GM19467 (cell line): Measurements from ENCODE around the gene LILRB3.
"Not testable (repeated sequence)": the region's sequence is repeated elsewhere in the genome, so short reads cannot be mapped to it uniquely, and the experiment has no call there.

Source experiments
- ATAC-seq: cut with Tn5 transposase; IDR thresholded peaks from one replicate; pipeline ENCODE4 v1.9.1; 2021; ENCODE audit warnings: mild to moderate bottlenecking, moderate library complexity; ENCODE audit not compliant: unreplicated experiment

Gene LILRB3

DNA sequence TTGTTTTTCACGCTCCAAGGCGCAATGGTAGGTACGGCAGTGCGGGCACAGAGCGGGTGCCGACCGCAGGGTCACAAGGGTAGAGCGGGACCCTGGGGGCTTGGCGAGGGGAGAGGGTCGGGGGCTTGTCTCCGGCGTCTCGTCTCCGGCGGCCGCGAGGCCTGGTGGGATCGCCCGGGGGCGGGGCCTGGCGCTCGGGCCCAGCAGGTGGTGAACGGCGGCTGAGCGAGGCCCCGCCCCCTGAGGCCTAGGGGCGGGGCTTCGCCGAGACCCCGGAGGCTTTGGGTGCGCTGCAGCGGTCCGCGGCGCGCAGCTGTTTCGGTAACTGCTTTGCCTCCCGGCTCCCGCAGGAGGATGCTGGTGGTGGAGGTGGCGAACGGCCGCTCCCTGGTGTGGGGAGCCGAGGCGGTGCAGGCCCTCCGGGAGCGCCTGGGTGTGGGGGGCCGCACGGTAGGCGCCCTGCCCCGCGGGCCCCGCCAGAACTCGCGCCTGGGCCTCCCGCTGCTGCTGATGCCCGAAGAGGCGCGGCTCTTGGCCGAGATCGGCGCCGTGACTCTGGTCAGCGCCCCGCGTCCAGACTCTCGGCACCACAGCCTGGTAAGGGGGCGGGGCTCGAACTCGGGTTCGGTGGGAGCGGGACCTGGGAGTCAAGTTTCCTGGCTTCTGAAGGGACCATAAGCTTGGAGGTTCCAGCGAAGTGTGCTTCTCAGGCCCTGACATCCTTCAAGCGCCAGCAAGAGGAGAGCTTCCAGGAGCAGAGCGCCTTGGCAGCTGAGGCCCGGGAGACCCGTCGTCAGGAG, 31.6 kb downstream of the LILRB3 start, which contains the start of gene TSEN34:
TSEN34 (plus strand) TSS at position 298 of the 800 bp plus-strand sequence; CDS start at position 355, 57 bp downstream.
- ATAC-seq: peak; percentile 20

GRCh38 chr19:54190503-54191010, 32.2 kb downstream of the LILRB3 start:
- peak; percentile 47 for ATAC-seq

DNA sequence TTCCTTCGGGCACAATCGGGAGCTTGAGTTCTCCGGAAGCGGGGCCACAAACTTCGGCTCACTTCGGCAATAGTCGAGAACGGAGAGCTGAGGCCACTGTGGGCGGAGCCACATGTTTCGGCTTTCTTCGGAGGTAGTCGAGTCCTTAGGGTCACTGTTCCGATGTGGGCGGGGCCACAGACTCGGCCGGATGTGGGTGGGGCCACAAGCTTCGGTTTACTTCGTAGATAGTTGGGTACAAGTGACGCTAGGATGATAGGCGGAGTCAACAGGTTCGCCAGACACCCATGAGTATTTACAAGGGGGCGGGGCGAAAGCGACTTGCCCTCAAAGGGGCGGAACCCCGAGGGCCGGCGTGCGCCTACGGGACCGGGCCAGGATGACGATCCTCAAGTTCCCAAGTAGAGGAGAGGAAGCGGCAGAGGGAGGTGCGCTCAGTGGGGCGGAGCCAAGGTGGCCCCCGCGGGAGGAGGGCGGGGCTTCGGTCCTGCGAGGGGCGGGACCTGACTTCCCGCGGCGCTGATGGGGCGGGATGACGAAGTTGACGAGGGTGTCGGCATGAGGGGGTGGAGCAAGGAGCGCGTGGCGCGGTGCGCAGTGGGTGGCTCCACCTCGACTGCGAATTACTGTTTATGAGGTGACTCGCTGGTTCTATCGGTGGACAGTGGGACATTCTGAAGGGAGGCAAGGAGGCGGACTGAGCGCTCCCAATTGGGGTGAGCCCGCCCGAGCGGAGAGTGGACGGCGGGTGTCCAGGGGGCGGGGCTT, 32.9 kb downstream of the LILRB3 start:
- ATAC-seq: peak; percentile 43

DNA sequence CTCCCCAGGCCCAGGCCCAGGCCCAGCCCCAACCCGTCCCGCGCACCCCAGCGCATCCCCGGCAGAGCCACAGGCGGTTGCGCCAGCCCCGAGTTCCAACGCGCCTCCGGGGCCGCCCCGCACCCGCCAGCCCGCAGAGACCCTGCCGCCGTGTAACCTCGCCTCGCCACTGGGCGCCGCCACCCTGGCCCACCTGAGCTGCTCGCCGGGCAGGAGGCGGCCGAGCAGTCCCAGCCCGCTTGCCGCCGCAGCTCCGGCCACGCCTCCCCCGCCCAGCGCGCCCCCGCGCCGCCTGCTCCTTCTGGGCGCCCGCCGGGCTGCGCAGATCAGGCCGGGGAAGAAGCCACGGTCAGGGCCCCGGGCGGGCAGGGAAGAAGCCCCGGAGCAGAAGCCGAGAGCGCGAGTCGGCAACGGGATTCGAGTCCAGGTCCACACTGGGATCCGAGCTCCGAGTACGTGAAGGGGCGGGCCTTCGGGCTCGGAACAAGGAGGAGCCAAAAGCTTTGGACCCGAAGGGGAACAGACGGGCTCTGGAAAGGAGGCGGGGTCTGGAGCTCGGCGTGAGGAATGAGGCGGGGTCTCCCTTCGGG, 33.6 kb downstream of the LILRB3 start, which contains the start of gene MBOAT7:
MBOAT7 (minus strand) TSS at position 436 of the 590 bp plus-strand sequence. CDS start 1,072 bp downstream, outside the sequence.
- peak; percentile 17 for ATAC-seq

DNA sequence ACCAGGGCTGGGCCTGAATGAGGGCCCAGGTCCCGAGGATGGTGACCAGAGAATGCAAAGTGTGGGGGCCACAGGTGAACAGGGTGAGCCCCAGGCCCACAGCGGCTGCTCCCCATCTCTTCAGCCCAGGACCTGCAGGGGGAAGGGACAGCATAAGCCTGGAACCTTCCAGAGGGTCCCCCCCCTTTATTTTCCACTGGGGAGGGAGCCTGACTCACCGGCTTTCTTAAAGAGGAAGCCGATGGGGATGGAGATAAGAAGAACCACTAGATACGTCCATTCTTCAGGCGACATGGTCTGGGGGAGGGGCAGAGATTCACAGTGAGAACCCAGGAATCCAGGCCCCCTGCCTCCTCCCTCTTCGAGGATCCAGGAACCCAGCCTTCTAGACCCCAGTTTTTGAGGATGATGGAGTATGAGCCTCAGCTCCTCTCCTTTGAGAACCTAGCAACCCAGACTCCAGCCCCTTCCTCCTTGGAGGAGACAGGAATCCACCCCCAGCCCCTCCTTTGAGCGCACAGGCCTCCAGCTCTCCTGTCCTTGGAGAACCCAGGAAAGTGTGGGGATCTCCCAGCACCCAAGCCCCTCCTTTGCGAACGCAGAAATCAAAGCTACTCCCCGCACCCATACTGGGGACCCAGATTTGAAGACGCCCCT, 34.5 kb downstream of the LILRB3 start:
- ATAC-seq: no peak

- no peak for ATAC-seq
Measured at GRCh38 chr19:54186934-54187381, 35.8 kb downstream of the LILRB3 start.

DNA sequence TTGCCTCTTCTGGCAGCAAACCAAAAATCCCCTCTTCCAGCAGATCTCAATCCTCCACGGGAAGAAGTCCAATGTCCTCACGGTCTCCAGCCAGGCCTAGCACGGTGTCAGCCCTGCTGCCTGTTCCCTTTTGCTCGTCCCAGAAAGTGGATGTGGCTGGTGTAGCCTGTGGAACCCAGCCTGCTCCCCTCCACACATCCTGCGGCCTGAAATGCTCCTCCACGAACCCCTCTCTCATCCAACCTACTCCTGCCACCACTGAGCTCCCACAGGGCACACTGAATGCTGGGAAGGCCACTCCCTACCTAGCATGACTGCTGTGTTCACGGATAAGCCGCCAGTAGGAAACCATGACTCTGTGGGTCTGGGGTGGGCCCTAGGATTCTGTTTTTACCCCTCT, 36.5 kb downstream of the LILRB3 start:
- no peak for ATAC-seq

- ATAC-seq: no peak
Measured at GRCh38 chr19:54183431-54183830, 39.4 kb downstream of the LILRB3 start.

DNA sequence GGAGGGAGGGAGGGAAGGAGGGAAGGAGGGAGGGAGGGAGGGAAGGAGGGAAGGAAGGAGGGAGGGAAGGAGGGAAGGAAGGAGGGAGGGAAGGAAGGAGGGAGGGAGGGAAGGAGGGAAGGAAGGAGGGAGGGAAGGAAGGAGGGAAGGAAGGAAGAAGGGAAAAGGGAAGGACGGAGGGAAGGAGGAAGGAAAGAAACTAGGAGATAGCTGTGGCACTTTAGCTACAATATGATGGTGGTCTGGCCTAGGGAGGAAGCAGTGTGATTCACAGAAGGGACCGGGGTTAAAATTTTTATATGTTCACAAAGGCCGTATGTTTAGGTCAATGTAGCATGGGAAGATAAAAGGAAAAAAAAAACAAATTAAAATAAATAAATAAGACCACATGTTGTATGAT, 40.9 kb downstream of the LILRB3 start:
- ATAC-seq: not testable (repeated sequence)

DNA sequence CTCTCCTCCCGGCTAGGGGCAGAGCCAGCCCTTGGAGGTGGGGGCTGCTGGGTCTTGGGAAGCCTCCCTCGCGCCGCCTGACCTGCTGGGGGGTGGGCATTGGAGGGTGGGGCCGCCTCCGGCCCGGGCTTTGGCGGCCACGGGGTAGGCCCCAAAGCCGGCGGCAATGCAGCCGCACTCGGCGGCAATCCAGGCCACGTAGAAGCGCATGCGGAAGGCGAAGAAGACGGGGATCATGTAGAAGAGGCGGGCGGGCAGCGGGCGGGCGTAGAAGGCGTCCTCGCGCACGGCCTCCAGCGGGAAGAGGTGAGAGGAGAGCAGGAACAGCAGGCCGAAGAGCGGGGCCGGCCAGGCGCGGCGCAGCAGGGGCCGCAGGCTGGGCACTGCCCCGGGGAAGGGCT, 42.1 kb downstream of the LILRB3 start:
- no peak for ATAC-seq

- no peak for ATAC-seq
Measured at GRCh38 chr19:54179921-54180461, 42.8 kb downstream of the LILRB3 start.

- no peak for ATAC-seq
Measured at GRCh38 chr19:54179262-54179852, 43.5 kb downstream of the LILRB3 start.

DNA sequence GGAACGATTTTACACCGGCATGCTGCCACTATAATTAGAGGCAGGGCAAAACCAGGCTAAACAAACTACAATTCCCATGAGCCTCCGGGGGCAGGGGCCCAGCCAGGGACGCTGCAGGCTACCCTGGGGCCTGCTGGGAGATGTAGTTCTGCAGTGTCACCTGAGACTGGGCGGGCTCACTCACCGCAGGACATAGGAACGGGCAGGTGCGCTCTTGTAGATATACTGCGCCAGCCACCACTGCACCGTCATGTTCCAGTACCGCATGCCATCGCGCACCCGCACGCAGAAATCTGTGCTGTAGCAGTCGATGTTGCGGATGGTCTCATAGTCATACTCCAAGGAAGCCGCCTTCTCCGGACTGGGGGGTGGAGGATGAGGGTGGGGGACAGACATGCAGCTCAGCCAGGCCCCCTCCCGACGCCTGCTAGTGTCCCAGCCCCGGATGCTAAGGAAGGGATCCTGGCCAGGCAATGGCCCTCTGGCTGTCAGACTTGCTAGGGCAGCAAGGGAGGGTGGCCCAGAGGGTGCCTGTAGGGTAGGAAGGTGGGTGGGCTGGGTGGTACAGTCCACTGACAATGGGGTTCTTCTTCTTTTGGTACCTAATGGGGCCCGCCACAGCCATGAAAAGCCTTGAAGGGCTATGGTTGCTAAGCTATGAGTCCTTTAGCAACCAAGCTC, 44.1 kb downstream of the LILRB3 start:
- no peak for ATAC-seq

DNA sequence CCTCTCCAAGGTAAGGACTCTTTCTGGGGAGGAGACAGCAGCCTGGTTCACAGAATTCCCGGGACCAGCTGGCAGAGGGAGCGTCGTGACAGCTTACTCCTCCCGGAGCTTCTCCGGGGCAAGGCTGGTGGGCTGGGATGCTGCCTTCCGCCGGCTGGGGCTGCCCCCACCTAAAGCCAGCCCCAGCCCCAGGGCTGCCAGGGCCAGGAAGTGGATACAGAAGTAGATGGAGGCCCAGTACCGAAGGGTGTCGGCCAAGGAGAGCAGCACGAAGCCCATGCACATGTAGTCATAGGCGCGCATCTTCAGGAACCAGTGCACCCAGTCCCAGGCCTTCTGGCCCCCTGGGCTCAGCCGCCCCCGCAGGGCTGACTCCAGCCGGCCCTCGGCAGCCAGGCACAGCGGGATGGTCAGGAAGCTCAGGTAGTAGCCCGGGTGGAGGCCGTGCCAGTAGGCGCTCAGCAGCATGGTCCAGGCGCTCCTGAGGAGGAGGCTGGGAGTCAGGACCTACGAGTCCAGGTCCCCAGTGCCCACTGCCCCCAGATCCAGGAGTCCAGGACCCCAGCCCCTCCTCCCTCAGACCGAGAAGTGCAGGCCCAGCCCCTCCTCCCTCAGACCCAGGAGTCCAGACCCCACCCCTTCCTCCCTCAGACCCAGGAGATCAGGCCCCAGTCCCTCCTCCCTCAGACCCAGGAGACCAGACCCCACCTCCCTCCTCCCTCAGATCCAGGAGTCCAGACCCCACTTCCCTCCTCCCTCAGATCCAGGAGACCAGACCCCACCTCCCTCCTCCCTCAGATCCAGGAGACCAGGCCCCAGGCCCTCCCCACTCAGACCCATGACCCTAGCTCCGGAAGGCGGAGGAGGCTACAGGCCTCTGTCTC, 48.6 kb downstream of the LILRB3 start:
- no peak for ATAC-seq

GRCh38 chr19:54173359-54173699, 49.5 kb downstream of the LILRB3 start:
- no peak for ATAC-seq

- ATAC-seq: no peak
Measured at GRCh38 chr19:54172471-54173358, 50.1 kb downstream of the LILRB3 start, which contains the start of gene TMC4. Gene TMC4, minus strand, starts transcription at chr19:54173160. Its CDS starts 43 bp downstream, at chr19:54173117.

- not testable (repeated sequence) for ATAC-seq
Measured at GRCh38 chr19:54171736-54172431, 50.9 kb downstream of the LILRB3 start.
